Activated CD8-positive, alpha-beta memory T cell treated with anti-CD3 and anti-CD28 coated beads, Interleukin-2, amount 50 U/mL, for 4 hours (primary cell): ENCODE results near the gene EHF.
"Not testable (repeated sequence)": the region's sequence is repeated elsewhere in the genome, so short reads cannot be mapped to it uniquely, and the experiment has no call there.

Source experiments
- DNase-seq: peaks from one replicate; pipeline ENCODE4 v3.0.0-alpha.2; 2020

The EHF gene

GRCh38 chr11:34620820-34621792, at the start of gene EHF:
TSS of gene EHF (plus strand) at chr11:34621093. CDS start at chr11:34642631, 21,538 bp downstream.
- no peak for DNase-seq

- no peak for DNase-seq
Observed at GRCh38 chr11:34573537-34573936, 47.4 kb upstream of the EHF start.

GRCh38 chr11:34575261-34575660, 45.6 kb upstream of the EHF start:
- no peak for DNase-seq

GRCh38 chr11:34575671-34576070, 45.2 kb upstream of the EHF start:
- DNase-seq = no peak

- DNase-seq = no peak
Observed at GRCh38 chr11:34576331-34576730, 44.6 kb upstream of the EHF start.

- DNase-seq = no peak
Observed at GRCh38 chr11:34583818-34584217, 37.1 kb upstream of the EHF start.

- DNase-seq = no peak
Observed at GRCh38 chr11:34585304-34585734, 35.6 kb upstream of the EHF start.

GRCh38 chr11:34585735-34586487, 35.0 kb upstream of the EHF start:
- no peak for DNase-seq

- DNase-seq = no peak
Observed at GRCh38 chr11:34586488-34587281, 34.2 kb upstream of the EHF start.

GRCh38 chr11:34587282-34587677, 33.6 kb upstream of the EHF start:
- DNase-seq = no peak

- DNase-seq = no peak
Observed at GRCh38 chr11:34588023-34588422, 32.9 kb upstream of the EHF start.

GRCh38 chr11:34588701-34589100, 32.2 kb upstream of the EHF start:
- no peak for DNase-seq

- not testable (repeated sequence) for DNase-seq
Observed at GRCh38 chr11:34589177-34589576, 31.7 kb upstream of the EHF start.

GRCh38 chr11:34593085-34593484, 27.8 kb upstream of the EHF start:
- no peak for DNase-seq

- DNase-seq = no peak
Observed at GRCh38 chr11:34594603-34595002, 26.3 kb upstream of the EHF start.

- no peak for DNase-seq
Observed at GRCh38 chr11:34595391-34595790, 25.5 kb upstream of the EHF start.

GRCh38 chr11:34595960-34596644, 24.8 kb upstream of the EHF start:
- DNase-seq = no peak

- DNase-seq = no peak
Observed at GRCh38 chr11:34599406-34599945, 21.4 kb upstream of the EHF start.

- DNase-seq = no peak
Observed at GRCh38 chr11:34600339-34601084, 20.4 kb upstream of the EHF start.

GRCh38 chr11:34601085-34601444, 19.8 kb upstream of the EHF start:
- DNase-seq = no peak

- DNase-seq = no peak
Observed at GRCh38 chr11:34601609-34602008, 19.3 kb upstream of the EHF start.
